Thyroid gland (tissue), 4 donors: Measurements from ENCODE around the gene PLSCR1. TPM values are rescaled to one million over a fixed set of nuclear protein-coding genes. Genes with fewer than 3 reads are reported as not detected.

ENCODE experiments used
- DNase-seq, 2 donors: peaks; one replicate each; pipeline ENCODE4 v3.0.0-alpha.2; 2019
- H3K27ac ChIP-seq, 3 donors: fragments of 200-600 bp; sonication (generic); 1 replicate in 2 of 3; 2 replicates in 1 of 3; pipeline ENCODE4 v1.5.1; 2016 to 2019; ENCODE audit warnings: mild to moderate bottlenecking in 1 of 3, moderate library complexity in 1 of 3
- H3K27me3 ChIP-seq: fragments of 200-600 bp; sonication (generic); one replicate; pipeline ENCODE4 v1.5.1; 2019
- H3K36me3 ChIP-seq, 2 donors: fragments of 200-600 bp; sonication (generic); one replicate each; pipeline ENCODE4 v1.5.1; 2016 to 2019
- H3K4me1 ChIP-seq, 2 donors: fragments of 200-600 bp; sonication (generic); one replicate each; pipeline ENCODE4 v1.5.1; 2017 to 2019
- H3K4me3 ChIP-seq, 3 donors: fragments of 200-600 bp; sonication (generic); replicated peaks in 1 of 3; 1 replicate in 2 of 3; 2 replicates in 1 of 3; pipeline ENCODE4 v1.5.1; 2016; ENCODE audit warnings: mild to moderate bottlenecking in 1 of 3
- H3K9me3 ChIP-seq: fragments of 200-600 bp; sonication (generic); one replicate; pipeline ENCODE4 v1.5.1; 2017
- POLR2A ChIP-seq, 2 donors: fragments of 450-650 bp; IDR thresholded peaks; one replicate each; pipeline ENCODE4 v1.6.1; 2017; ENCODE audit warnings: antibody characterized with exemption in 2 of 2, mild to moderate bottlenecking in 2 of 2, moderate library complexity in 1 of 2
- WGBS, 2 donors: methylation state at CpG; one replicate each; pipeline ENCODE4 v1.1.5; 2017; 5-methylcytosine and 5-hydroxymethylcytosine counted together
- intact Hi-C: fragments of 100-400 bp; cut with DNase I; formaldehyde crosslinking; loops from one replicate; pipeline ENCODE4 v1.15.1; 2023
- total RNA-seq, 4 donors: library from RNA; depleted of rRNA; stranded (reverse); fragments of >200 nt; gene quantifications; one replicate each; pipeline ENCODE4 v1.2.3, GENCODE V29; 2016
- TF ChIP-seq, protein P1 (sequence below), 6 experiments: fragments of 200-600 bp in 3 of 6; fragments of 450-650 bp in 3 of 6; sonication (generic) in 3 of 6; IDR thresholded peaks; one replicate each; pipeline ENCODE4 v1.5.1; 2016 to 2019; ENCODE audit warnings: antibody characterized with exemption in 6 of 6, mild to moderate bottlenecking in 2 of 6, inconsistent platforms in 1 of 6, moderate library complexity in 1 of 6

PLSCR1 gene
- total RNA-seq, 4 donors from 2014 or later, result 57.6 to 103 (median 77.3) TPM

GRCh38 chr3:146521394-146521793 is 23.0 kb downstream of the PLSCR1 start:
- Histone ChIP-seq H3K9me3 (no peaks in the 10 kb centered on the region), H3K4me1 (no peaks in the 10 kb centered on the region), H3K27me3 (no peaks in the 10 kb centered on the region), H3K27ac (no peak overlapping the region), H3K4me3 (no peak overlapping the region), H3K36me3 (peaks cover 0 to 6% of the 10 kb centered on the region in 2 donors)
- no peak for DNase-seq
- intact Hi-C loops, result no loop called here
- no peak for TF ChIP-seq POLR2A (IDR thresholded peaks at IDR 0.05)
- TF ChIP-seq, protein P1, sequence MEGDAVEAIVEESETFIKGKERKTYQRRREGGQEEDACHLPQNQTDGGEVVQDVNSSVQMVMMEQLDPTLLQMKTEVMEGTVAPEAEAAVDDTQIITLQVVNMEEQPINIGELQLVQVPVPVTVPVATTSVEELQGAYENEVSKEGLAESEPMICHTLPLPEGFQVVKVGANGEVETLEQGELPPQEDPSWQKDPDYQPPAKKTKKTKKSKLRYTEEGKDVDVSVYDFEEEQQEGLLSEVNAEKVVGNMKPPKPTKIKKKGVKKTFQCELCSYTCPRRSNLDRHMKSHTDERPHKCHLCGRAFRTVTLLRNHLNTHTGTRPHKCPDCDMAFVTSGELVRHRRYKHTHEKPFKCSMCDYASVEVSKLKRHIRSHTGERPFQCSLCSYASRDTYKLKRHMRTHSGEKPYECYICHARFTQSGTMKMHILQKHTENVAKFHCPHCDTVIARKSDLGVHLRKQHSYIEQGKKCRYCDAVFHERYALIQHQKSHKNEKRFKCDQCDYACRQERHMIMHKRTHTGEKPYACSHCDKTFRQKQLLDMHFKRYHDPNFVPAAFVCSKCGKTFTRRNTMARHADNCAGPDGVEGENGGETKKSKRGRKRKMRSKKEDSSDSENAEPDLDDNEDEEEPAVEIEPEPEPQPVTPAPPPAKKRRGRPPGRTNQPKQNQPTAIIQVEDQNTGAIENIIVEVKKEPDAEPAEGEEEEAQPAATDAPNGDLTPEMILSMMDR (IDR thresholded peaks at IDR 0.05), result no peak
- 97 to 100% methylated on average over 1 of the region's 1 CpG for WGBS, 2 donors

GRCh38 chr3:146519810-146520209 is 24.6 kb downstream of the PLSCR1 start:
- TF ChIP-seq, protein P1 (IDR thresholded peaks at IDR 0.05), result no peak
- no peak for TF ChIP-seq POLR2A (IDR thresholded peaks at IDR 0.05)
- DNase-seq, result no peak
- Histone ChIP-seq H3K36me3 (peaks cover 0 to 6% of the 10 kb centered on the region in 2 donors), H3K4me1 (no peaks in the 10 kb centered on the region), H3K27me3 (no peaks in the 10 kb centered on the region), H3K4me3 (no peak overlapping the region), H3K9me3 (no peaks in the 10 kb centered on the region), H3K27ac (no peak overlapping the region)
- intact Hi-C loops, result no loop called here

GRCh38 chr3:146517684-146518435 is 26.5 kb downstream of the PLSCR1 start:
- intact Hi-C loops, result no loop called here
- H3K27me3 ChIP-seq, result no peaks in the 10 kb centered on the region
- WGBS, 2 donors, result 70 to 83% methylated on average over 4 of the region's 4 CpGs
- H3K36me3 ChIP-seq, result peaks cover 0 to 6% of the 10 kb centered on the region in 2 donors
- no peak overlapping the region for H3K27ac ChIP-seq
- H3K4me1 ChIP-seq, result no peaks in the 10 kb centered on the region
- H3K9me3 ChIP-seq, result no peaks in the 10 kb centered on the region
- TF ChIP-seq POLR2A (IDR thresholded peaks at IDR 0.05), result no peak
- H3K4me3 ChIP-seq, result no peak overlapping the region
- no peak for DNase-seq

DNA sequence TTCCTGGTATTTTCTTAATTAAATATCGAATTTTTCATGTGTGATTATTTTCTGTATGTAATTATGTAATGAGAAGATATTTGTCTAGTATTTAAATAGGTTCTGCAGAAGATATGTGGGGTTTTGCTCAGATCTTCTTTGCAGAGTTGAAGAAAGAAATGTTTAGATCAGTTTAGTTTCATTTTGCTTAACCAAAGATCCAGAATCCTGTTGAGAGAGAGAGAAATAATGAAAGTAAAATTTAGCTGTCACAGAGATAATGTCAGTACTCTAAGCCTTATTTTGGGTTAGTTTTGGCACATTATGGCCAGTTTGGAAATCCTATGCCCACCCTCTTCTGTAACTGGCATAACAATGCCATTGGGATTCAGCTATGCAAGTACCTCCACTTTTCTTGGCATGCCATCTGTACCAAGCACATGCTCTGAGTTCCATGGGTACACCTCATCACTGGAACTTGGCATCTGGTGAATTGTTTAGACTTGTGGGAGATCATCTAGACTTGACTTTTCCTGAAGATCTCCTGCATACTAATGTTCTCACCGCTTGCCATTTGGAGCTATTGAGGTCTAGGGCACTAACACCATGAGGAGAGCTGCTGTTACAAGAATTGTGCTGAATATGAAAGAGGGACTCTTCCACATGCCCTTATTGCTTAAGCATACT is 30.9 kb downstream of the PLSCR1 start:
- intact Hi-C loops, result no loop called here
- TF ChIP-seq POLR2A (IDR thresholded peaks at IDR 0.05), result no peak
- TF ChIP-seq, protein P1 (IDR thresholded peaks at IDR 0.05), result no peak
- peaks cover 0 to 6% of the 10 kb centered on the region in 2 donors for H3K36me3 ChIP-seq
- H3K4me3 ChIP-seq, result no peak overlapping the region
- no peak for DNase-seq
- H3K27me3 ChIP-seq, result no peaks in the 10 kb centered on the region
- 97% methylated on average over 2 of the region's 2 CpGs for WGBS, 2 donors
- no peak overlapping the region for H3K27ac ChIP-seq
- H3K4me1 ChIP-seq, result no peaks in the 10 kb centered on the region
- H3K9me3 ChIP-seq, result no peaks in the 10 kb centered on the region

DNA sequence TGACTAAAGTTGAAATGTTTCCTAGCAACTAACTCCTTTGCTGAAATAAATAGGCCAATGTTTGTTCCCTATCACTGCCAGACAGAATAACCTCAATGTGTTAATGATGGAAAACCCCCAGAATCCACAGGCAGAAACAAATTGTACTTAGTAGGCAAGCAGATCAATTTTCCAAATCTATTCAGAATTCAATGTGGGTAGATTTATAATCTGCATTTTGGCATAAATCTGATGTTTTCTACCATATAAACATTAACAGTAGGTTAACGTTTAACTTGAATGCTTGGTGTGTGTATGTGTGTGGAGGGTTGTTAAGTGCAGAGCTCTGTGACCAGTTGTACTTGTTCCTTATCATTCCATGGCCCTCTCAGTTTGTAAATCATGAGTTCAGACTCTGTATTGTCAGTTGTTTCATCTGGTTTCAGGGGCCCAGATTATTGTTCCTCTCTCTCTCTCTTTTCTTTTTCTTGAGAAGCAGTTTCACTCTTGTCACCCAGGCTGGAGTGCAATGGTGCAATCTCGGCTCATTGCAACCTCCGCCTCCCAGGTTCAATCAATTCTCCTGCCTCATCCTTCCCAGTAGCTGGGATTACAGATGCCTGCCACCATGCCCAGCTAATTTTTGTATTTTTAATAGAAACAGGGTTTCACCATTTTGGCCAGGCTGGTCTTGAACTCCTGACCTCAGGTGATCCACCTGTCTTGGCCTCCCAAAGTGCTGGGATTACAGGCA is 32.8 kb downstream of the PLSCR1 start:
- WGBS, 2 donors, result 74 to 77% methylated on average over 3 of the region's 3 CpGs
- Histone ChIP-seq H3K4me1 (no peaks in the 10 kb centered on the region), H3K27me3 (no peaks in the 10 kb centered on the region), H3K36me3 (peaks cover 0 to 2% of the 10 kb centered on the region in 2 donors), H3K27ac (no peak overlapping the region), H3K9me3 (no peaks in the 10 kb centered on the region), H3K4me3 (no peak overlapping the region)
- DNase-seq, result no peak
- intact Hi-C loops, result no loop called here
- TF ChIP-seq, protein P1 (IDR thresholded peaks at IDR 0.05), result no peak
- TF ChIP-seq POLR2A (IDR thresholded peaks at IDR 0.05), result no peak
